Stimulated activated CD4-positive, alpha-beta T cell treated with anti-CD3 and anti-CD28 coated beads, TNF-alpha, amount 100 ng/mL, for 48 hours (primary cell): ENCODE data around the gene LINGO4.
"Not testable (repeated sequence)": the region's sequence is repeated elsewhere in the genome, so short reads cannot be mapped to it uniquely, and the experiment has no call there.

ENCODE experiments used
- DNase-seq, 3 donors: peaks; one replicate each; pipeline ENCODE4 v3.0.0-alpha.2; 2020; ENCODE audit warnings: low read depth in 3 of 3

The LINGO4 gene

DNA sequence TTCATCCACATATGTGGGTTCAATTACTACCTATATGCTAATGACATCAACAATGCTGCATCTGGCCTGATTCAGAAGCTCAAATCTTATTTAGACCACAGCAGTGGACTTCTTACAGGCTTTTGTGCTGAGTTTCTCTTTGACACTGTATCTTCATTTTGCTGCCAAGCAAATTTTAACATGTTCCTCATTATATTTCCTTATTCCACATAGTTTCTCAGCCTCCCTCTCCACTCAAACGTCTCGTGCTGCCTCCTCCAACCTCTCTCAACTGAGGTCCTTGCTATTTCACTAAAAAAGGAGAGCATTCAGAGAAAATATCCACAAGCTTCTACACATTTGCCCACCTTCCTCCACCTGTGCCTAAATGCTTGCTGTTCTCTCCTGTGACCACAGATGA, 21.4 kb downstream of the LINGO4 start:
- DNase-seq, result no peak

DNA sequence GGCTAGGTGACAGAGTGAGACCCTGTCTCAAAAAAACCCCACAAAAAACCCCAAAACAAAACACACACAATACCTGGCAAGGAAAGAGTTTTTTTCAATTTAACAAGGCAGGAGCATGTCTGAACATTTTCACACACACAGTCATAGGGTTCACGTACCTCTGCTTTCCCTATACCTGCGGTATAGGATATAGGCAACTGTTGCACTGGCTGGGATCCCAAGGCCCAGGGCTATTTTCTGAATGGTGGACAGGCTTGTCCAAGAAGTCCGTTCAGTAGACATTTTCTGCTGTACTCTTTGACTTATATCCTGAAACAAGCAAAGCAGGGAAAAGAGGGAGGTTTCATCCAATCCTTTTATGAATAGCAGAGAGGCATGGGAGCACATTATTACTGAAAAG, 22.5 kb downstream of the LINGO4 start:
- no peak for DNase-seq

DNA sequence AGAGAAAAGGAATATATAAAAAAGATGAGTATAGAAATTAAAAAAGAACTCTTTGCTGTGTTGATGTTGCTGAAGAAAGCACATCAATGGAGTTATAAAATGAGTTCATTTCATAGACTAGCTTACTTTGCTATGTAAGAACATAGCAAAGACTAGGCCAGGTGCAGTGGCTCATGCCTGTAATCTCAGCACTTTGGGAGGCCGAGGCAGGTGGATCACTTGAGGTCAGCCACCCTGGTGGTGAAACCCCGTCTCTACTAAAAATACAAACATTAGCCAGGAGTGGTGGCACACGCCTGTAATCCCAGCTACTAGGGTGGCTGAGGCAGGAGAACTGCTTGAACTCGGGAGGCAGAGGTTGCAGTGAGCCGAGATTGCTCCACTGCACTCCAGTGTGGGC, 23.2 kb downstream of the LINGO4 start:
- DNase-seq, result not testable (repeated sequence)

DNA sequence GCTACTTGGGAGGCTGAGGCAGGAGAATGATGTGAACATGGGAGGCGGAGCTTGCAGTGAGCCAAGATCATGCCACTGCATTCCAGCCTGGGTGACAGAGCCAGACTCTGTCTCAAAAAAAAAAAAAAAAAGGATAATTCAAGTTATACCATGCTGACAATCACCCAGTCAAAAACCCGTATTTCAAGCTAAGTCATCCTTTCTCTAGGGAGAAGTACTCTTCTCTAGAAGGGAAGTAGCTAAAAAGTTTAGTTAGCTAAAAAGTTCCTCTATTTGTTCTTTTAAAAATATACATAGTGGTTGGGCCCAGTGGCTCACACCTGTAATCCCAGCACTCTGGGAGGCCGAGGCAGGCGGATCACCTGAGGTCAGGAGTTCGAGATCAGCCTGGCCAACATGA, 24.5 kb downstream of the LINGO4 start:
- not testable (repeated sequence) for DNase-seq

DNA sequence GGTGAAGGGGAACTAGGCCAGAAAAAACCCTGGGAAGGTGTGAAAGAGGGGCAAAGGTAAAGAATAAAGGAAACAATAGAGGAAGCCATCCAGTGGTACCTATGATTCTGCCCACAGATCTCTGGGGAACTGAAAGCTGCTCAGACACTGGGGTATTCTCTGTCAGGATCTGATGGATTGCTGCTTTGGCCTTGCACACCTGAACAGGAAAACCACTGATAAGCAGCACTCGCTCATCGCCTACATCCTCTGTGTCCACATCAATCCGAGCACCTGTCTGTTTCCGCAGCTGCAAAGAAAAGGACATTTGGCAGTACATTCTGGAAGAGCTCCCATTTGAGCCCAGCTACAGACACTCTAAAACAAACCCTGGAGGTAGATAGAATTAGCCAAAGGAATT, 25.4 kb downstream of the LINGO4 start:
- no peak for DNase-seq

DNA sequence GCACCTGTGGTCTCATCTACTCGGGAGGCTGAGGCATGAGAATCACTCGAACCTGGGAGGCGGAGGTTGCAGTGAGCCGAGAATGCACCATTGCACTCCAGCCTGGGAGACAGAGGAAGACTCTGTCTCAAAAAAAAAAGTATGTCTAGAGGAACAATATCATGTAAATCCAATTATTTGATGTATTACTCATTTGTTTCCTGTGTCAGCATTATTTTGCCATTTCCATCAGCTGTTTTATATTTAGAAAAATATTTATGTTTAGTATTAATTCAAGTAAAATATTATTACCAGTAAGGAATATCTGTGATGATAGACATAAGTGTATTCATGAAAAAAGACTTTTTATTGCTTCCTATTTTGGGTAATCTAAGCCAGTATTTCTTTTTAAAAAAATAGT, 27.9 kb downstream of the LINGO4 start:
- no peak for DNase-seq

DNA sequence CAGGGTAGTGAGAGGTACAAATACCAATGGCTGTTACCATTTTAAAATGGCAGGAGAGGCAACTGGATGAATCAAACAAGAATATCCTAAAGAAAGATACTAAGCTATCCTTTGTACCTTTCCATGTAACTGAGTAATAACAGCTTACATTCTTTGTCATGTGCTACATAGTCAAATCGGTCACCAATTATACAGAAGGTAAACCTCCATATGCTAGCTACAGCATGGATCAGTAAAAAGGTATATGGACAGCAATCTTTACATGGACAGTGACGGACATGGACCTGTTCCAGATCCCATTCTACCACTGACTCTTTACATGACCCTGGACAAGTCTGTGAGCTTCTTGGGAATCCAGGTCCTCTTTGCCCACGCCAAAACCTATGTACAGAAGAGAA, 28.6 kb downstream of the LINGO4 start:
- DNase-seq, result no peak

DNA sequence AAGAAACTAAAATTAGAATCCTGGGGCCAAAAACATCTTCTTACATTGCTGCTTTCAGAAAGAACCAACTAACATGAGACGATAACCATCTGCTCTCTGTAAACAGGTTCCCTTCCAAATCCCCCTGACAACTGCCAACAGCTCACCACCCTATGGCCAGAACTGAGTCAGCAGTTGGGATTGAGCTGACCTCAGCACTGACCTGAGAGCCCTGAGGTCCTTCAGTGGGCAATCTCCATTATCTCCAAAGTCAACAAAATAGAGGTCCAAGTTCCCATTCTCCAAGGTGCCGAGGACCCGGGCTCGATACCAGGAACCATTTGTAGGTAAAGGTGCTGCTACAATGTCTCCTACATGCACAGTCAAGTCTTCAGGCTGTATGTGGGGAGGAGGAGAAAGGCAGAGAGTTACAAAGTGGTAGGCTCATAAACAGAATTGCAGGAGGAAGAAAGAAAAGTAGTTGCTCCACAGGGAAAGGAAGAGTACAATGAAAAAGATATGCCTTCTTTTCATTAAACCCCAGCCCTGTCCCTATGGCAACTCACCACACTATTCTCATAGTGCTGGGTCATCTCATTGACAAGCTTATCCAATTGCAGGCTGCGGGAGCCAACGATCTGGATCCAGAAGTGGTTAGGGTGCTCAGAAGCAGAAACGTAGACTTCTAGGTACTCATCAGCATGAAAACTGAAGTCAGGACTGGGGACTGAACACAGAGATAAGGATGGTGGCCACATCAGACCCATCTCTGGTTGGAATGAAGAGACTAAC, 29.1 kb downstream of the LINGO4 start:
- DNase-seq, result no peak

DNA sequence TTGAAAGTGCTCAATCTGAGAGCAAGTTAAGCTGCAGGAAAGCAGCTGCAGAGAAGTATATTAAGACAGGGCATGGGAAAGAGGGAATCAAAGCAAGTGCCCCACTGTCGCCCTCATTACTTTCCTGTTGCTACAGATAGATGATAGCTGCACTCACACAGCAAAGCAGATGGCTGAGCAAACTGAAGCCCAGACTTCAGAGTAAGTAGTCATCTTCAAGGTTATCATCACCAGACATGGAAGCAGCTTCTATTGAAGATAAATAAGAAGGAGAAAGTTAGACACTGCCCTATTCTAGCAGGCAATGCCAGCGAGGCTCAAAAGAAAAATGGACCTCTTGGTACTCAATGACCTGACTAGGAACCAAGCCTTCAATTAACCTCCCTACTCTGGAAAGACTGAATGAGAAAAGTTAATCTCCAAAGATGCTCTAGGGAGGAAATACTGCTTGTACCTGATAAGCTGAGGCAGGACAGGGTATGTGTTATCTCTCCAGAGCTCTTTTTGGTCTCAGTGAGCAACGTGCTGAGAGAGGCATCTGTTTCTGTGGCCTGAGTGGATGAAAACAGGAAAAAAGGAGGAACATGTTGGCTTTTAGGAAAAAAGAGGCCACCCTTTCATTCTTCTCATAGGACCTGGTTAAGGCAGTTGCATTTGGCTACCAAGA, 30.8 kb downstream of the LINGO4 start:
- DNase-seq, result no peak

DNA sequence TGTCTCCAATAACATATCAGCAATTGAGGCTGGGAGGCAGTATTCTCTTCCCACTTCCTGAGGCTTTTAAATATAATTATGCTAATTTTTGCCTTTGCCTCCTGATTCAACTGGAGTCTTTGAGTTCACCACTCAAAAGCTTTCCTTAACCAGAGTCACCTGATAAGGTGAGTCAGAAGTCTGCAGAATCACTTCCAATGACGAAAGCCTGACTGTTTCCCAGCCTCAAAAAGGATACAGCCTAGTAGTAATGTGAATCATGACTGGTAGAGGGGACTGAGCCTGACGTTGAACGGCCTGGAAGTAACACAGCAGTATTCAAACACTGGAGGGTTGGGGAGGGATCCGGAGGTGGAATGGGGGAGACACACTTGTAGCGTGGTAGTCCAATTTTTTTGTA, 31.5 kb downstream of the LINGO4 start:
- no peak for DNase-seq

DNA sequence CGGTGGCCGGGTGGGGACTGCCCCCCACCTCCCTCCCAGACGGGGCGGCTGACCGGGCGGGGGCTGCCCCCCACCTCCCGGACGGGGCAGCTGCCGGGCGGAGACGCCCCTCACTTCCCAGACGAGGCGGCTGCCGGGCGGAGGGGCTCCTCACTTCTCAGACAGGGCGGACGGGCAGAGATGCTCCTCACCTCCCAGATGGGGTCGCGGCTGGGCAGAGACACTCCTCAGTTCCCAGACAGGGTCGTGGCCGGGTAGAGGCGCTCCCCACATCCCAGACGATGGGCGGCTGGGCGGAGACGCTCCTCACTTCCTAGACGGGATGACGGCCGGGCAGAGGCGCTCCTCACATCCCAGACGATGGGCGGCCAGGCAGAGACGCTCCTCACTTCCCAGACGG, 35.9 kb downstream of the LINGO4 start:
- not testable (repeated sequence) for DNase-seq

DNA sequence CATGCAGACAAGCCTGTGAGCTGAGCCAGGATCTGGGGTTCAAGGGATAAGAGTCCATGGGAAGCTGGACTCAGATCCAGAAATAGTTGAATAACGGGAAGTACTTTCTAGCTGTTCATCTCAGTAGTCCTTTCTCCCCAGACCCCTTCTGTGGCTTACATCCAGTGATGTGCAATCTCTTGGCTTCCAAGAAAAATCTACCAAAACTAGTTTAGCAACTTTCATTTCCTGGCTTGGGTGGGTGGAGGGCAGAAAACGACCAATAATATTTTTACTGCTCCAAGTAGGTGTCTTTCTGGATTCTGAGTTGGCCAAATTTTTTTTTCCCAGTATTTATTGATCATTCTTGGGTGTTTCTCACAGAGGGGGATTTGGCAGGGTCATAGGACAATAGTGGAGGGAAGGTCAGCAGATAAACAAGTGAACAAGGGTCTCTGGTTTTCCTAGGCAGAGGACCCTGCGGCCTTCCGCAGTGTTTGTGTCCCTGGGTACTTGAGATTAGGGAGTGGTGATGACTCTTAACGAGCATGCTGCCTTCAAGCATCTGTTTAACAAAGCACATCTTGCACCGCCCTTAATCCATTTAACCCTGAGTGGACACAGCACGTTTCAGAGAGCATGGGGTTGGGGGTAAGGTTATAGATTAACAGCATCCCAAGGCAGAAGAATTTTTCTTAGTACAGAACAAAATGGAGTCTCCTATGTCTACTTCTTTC, 36.7 kb downstream of the LINGO4 start:
- not testable (repeated sequence) for DNase-seq

DNA sequence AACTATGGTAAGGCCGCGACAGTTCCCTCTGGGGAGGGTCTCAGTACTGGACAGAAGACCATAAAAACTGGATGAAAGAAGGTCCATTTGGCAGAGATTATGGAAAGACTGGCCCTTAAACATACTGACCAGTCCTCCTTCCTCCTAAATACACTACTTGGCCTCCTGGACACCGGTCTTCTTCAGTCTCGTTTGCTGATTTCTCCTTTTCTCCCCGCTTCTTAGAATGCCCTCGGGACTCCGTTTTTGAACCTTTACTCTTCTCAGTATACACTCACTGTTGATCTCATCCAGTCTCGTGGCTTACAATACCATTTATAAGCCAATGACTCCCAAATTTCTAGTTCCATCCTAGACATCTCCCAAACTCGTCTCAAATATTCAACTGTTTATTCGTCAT, 41.2 kb downstream of the LINGO4 start:
- DNase-seq, result no peak

DNA sequence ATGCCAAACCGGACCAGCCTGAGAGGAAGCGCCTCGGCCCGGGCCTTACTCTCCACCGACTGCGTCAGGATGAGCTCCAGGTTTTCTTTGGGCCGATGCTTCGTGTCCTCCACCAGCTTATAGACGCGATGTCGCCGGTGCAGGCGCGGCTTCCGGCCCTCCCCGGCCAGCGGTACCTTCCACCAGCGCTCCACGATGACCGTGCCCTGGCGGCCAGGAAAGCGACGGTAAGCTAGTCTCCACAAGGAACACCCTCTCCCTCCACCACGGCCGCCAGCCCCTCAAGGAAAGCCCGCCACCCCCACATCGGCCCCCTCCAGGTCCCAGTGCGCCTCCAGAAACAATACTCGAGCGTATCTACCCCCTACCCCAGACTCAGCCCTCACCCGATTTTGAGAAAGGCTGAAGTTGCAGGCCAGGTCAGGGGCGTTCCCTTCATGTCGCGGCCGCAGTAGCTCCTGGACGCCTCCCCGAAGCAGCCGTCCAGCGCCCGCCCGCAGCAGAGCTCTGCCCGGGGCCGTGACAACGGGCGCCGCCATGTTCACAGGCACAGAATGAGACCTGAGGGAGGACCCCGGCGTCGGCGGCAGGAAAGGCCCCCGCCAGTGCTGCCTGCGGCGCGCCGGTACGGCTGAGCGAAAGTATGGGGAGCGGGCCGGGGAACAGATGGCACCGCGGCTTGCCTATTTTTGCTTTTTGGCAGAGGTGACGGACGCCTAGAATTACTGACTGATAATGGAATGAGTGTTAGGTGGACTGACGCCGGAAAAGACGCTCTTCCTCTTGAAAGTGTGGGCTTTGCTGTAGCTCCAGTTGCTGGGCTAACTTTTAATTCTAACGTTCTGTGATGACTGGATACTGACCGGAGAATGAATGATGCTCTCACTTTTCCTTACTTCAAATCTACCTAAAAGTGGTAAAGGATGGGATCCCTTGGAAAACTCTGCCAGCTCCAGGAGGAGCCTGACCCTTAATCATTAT, 42.0 kb downstream of the LINGO4 start, which contains the start of gene MRPL9:
TSS of gene MRPL9 (minus strand) at position 556 of the 981 bp plus-strand sequence. CDS start at position 539, 17 bp downstream.
- DNase-seq, result peak; percentile 68 to 80 (median 79)

DNA sequence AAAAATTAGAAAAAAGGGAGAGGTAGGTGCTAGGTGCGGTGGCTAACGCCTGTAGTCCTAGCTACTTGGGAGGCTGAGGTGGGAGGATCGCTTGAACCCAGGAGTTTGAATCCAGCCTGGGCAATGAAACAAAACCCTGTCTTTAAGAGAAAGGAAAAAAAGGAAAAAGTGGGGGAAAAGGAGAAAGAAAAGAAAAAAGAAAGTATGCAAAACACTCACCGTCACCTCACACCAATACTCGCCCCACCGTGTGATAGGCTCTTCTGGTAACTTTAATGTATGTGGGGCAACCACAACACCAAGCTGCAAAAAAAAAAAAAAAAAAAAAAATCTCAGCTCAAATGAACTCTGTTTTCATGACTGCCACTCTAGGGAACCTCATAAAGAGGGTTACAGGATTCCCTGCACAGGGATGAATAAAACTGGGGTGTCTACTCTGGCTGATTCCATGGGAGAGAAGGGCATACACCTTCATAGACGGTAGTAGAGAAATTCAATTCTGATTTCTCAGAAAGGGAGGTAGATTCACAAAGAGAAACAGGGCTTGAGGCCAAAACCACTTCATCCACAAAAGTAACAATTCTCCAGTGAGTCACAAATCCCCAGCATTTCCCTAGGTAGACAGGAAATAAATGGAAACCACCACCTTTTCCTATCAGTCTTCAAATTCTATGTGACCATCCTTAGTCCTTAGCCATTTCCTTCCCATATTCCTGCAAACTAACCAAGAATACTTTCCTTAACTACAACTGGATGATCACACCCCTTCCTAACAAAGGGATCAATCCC, 44.4 kb downstream of the LINGO4 start:
- no peak for DNase-seq

DNA sequence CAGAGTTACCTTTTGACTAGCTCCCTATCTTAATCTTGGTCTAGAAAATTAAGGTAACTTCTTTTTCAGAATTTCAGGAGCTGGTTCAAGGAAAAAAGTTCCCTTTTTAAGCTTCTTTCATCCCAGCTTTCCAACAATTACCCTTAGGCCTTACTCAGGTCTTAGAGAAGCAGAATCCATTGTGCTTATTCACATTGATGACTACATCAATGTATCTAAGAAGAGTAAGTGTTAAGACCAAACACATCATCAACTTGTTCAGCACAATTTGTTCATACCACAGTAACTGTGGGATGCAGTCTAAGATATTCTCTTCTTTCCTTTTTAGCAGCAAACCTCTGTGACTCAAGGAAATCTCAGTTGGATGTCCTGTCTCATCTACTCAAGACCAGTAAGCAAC, 46.0 kb downstream of the LINGO4 start:
- no peak for DNase-seq

DNA sequence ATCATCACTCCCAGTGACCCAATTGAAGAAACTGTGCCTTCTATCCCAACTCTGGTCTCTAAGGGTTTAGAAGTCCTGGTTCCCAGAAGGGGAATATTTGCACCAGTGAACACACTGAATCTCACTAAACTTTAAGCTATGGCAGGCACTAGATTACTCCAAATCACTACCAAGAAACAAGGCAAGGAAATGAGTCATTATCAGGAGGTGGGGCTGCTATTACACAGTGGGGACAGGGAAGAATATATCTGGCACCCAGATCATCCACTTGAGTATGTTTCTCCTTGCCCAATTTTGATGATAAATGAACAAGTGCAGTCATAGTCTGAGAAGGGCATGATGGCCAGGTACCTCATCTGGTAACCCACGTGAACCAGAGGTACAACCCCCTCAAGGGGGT, 48.9 kb downstream of the LINGO4 start:
- DNase-seq, result no peak
